NCI-H187 treated with DMSO at 0.1 percent for 48 hours (cell line): ENCODE data around the gene KCMF1.

Experiments
- DNase-seq: peaks from one replicate; lab custom pipeline; 2025; lab: John Stamatoyannopoulos, UW

Gene KCMF1

GRCh38 chr2:85083092-85083491 lies 112.1 kb downstream of the KCMF1 start:
- no peak for DNase-seq

- no peak for DNase-seq
These were observed 114.6 kb downstream of the KCMF1 start for GRCh38 chr2:85085563-85085962.

DNA sequence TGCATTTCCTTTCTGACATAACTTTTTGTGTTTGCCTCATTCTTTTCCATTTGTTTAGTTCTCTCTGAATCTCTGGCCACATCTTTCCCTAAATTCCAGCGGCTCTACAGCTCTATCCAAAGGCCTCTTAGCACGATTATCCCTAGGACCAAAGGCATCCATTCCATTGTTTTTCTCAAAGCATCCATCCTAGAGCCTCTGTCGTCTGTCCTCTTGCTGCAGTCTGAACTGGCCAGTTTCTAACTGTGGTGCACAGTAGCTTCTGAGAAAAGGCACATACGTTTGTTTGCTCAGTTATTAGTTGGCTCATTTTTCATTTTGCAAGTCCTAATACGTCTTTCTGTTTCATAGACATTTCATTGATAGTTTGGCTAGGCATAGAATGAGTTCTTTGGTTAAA lies 116.6 kb downstream of the KCMF1 start:
- no peak for DNase-seq

- no peak for DNase-seq
These were observed 118.0 kb downstream of the KCMF1 start for GRCh38 chr2:85088921-85089320.

- no peak for DNase-seq
These were observed 118.6 kb downstream of the KCMF1 start for GRCh38 chr2:85089585-85089984.

- no peak for DNase-seq
These were observed 120.9 kb downstream of the KCMF1 start for GRCh38 chr2:85091838-85092237.

- no peak for DNase-seq
These were observed 124.1 kb downstream of the KCMF1 start for GRCh38 chr2:85095094-85095493.

DNA sequence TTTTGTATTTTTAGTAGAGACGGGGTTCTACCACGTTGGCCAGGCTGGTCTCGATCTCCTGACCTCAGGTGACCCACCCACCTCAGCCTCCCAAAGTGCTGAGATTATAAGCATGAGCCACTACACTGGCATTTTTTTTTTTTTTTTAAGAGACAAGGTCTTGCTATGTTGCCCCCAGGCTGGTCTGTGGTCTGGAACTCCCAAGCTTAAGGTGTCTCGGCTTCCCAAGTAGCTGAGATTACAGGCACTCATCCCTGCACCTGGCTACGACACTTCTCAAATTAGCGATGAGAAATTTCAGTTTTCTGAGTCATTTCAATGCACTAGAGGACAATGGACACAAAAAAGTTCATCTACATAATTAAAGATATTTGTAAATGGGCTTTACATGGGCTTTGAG lies 125.7 kb downstream of the KCMF1 start:
- DNase-seq: no peak

GRCh38 chr2:85104228-85104627 lies 133.3 kb downstream of the KCMF1 start:
- no peak for DNase-seq

DNA sequence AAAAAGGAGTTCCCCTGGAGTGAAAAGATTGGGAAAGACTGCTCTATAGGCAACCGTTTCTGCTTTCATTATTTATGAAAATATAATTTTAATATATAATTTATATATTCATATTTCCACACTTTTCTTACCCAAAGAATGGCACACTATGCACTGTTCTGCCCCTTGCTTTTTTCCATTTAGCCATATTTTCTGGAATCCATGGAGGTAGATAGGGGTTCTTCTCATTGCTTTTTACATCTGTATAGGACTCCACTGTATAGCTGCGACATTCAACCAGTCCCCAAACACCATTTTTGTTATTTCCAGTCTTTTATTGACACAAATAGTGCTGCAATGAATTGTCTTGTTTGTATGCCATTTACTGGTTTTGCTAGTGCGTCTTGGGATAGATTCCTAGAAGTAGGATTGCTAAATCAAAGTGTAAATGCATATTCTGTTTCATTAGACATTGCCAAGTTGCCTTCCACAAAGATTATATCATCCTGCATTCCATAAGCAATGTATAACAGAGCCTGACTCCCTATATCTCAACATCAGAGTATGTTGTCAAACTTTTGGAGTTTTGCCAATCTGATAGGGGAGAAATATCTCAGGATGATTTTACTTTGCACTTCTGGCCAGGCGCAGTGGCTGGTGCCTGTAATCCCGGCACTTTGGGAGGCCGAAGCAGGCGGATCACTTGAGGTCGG lies 135.7 kb downstream of the KCMF1 start:
- DNase-seq: no peak
